ENCODE measurements around the gene TCF4.

Gene TCF4

GRCh38 chr18:55214969-55215368 lies 373.0 kb downstream of the TCF4 start:
- TF ChIP-seq CTCF (conservative IDR thresholded peaks at IDR 0.05; ENCODE audit: control insufficient read depth, insufficient read depth, low read depth, low read length): no peak
- no peak overlapping the region for H3K4me3 ChIP-seq (ENCODE audit: control insufficient read depth, low read depth, low read length)
- DNase-seq (ENCODE audit: low read depth): no peak

- no peak for TF ChIP-seq CTCF (conservative IDR thresholded peaks at IDR 0.05; ENCODE audit: control insufficient read depth, insufficient read depth, low read depth, low read length)
- no peak overlapping the region for H3K4me3 ChIP-seq (ENCODE audit: control insufficient read depth, low read depth, low read length)
- no peak for DNase-seq (ENCODE audit: low read depth)
Measured at GRCh38 chr18:55214534-55214933, 373.5 kb downstream of the TCF4 start.

GRCh38 chr18:55213586-55213985 lies 374.4 kb downstream of the TCF4 start:
- H3K4me3 ChIP-seq (ENCODE audit: control insufficient read depth, low read depth, low read length): no peak overlapping the region
- no peak for TF ChIP-seq CTCF (conservative IDR thresholded peaks at IDR 0.05; ENCODE audit: control insufficient read depth, insufficient read depth, low read depth, low read length)
- no peak for DNase-seq (ENCODE audit: low read depth)

GRCh38 chr18:55206927-55207326 lies 381.1 kb downstream of the TCF4 start:
- TF ChIP-seq CTCF (conservative IDR thresholded peaks at IDR 0.05; ENCODE audit: control insufficient read depth, insufficient read depth, low read depth, low read length): no peak
- DNase-seq (ENCODE audit: low read depth): peak; percentile 63
- no peak overlapping the region for H3K4me3 ChIP-seq (ENCODE audit: control insufficient read depth, low read depth, low read length)

- no peak for DNase-seq (ENCODE audit: low read depth)
- TF ChIP-seq CTCF (conservative IDR thresholded peaks at IDR 0.05; ENCODE audit: control insufficient read depth, insufficient read depth, low read depth, low read length): no peak
Measured at GRCh38 chr18:55202232-55202917, 385.6 kb downstream of the TCF4 start.

GRCh38 chr18:55199291-55199963 lies 388.6 kb downstream of the TCF4 start:
- no peak overlapping the region for H3K4me3 ChIP-seq (ENCODE audit: control insufficient read depth, low read depth, low read length)
- DNase-seq (ENCODE audit: low read depth): no peak
- no peak for TF ChIP-seq CTCF (conservative IDR thresholded peaks at IDR 0.05; ENCODE audit: control insufficient read depth, insufficient read depth, low read depth, low read length)

More at GRCh38 chr18:55202232-55202917, 385.6 kb downstream of the TCF4 start:
- H3K4me3 ChIP-seq (ENCODE audit: control insufficient read depth, low read depth, low read length): no peak overlapping the region

All from fibroblast of mammary gland (primary cell).